Erythroblast (primary cell): ENCODE measurements around the gene PDZD7.

Source experiments
- DNase-seq, 2 experiments: peaks; one replicate each; lab custom pipeline; 2025; lab: John Stamatoyannopoulos, UW
- GATA1 ChIP-seq: IDR thresholded peaks from 2 replicates; pipeline ENCODE4 v1.6.1; 2011; ENCODE audit warnings: low read depth, mild to moderate bottlenecking, control low read depth, low read length, moderate library complexity
- POLR2A ChIP-seq: IDR thresholded peaks from 2 replicates; pipeline ENCODE4 v1.6.1; 2011; ENCODE audit warnings: mild to moderate bottlenecking, low read length

PDZD7 gene

GRCh38 chr10:100988166-100988565, 42.8 kb downstream of the PDZD7 start:
- TF ChIP-seq POLR2A = no peak
- no peak for TF ChIP-seq GATA1
- DNase-seq = no peak

GRCh38 chr10:100987685-100988049, 43.3 kb downstream of the PDZD7 start:
- no peak for DNase-seq
- TF ChIP-seq POLR2A (peak; percentile 44), GATA1 (no peak)

- DNase-seq = peak; percentile 88 to 90
These were observed 43.8 kb downstream of the PDZD7 start, which contains the start of the genes MRPL43 and TWNK for GRCh38 chr10:100986952-100987684. MRPL43 (minus strand) TSS chr10:100987497; CDS start chr10:100987443, 54 bp downstream. TWNK (plus strand) TSS chr10:100987543; CDS start chr10:100988211, 668 bp downstream.

GRCh38 chr10:100986623-100986951, 44.3 kb downstream of the PDZD7 start:
- TF ChIP-seq GATA1 (no peak), POLR2A (no peak)
- DNase-seq = no peak

More at GRCh38 chr10:100986952-100987684, 43.8 kb downstream of the PDZD7 start, which contains the start of the genes MRPL43 and TWNK:
- TF ChIP-seq POLR2A = peak; percentile 73
- TF ChIP-seq GATA1 = no peak

GRCh38 chr10:100985336-100985735, 45.6 kb downstream of the PDZD7 start:
- TF ChIP-seq POLR2A (no peak), GATA1 (no peak)
- no peak for DNase-seq

- TF ChIP-seq POLR2A = no peak
- no peak for TF ChIP-seq GATA1
- DNase-seq = no peak
These were observed 46.2 kb downstream of the PDZD7 start for GRCh38 chr10:100984672-100985177.

GRCh38 chr10:100983868-100984671, 46.9 kb downstream of the PDZD7 start:
- TF ChIP-seq GATA1 (no peak), POLR2A (no peak)
- DNase-seq = no peak

GRCh38 chr10:100982916-100983830, 47.8 kb downstream of the PDZD7 start:
- no peak for TF ChIP-seq GATA1
- no peak for TF ChIP-seq POLR2A
- DNase-seq = no peak

- DNase-seq = no peak
- no peak for TF ChIP-seq POLR2A
- no peak for TF ChIP-seq GATA1
These were observed 49.7 kb downstream of the PDZD7 start for GRCh38 chr10:100981178-100981772.

- no peak for DNase-seq
- TF ChIP-seq POLR2A (no peak), GATA1 (no peak)
These were observed 50.2 kb downstream of the PDZD7 start for GRCh38 chr10:100980711-100981110.

GRCh38 chr10:100980311-100980710, 50.6 kb downstream of the PDZD7 start:
- TF ChIP-seq GATA1 = no peak
- no peak for TF ChIP-seq POLR2A
- no peak for DNase-seq

- TF ChIP-seq POLR2A = no peak
- no peak for TF ChIP-seq GATA1
- no peak for DNase-seq
These were observed 51.1 kb downstream of the PDZD7 start for GRCh38 chr10:100979791-100980272.

GRCh38 chr10:100978901-100979195, 52.1 kb downstream of the PDZD7 start:
- no peak for DNase-seq
- TF ChIP-seq GATA1 (no peak), POLR2A (no peak)
